SKM-1 treated with dmso at 0.1 percent for 144 hours (cell line): ENCODE measurements around the gene RNGTT.
"Not testable (repeated sequence)": the region's sequence is repeated elsewhere in the genome, so short reads cannot be mapped to it uniquely, and the experiment has no call there.

Experiments used
- DNase-seq: peaks from one replicate; lab custom pipeline; 2025; ENCODE audit not compliant: unreplicated experiment; lab: John Stamatoyannopoulos, UW

Gene RNGTT

DNA sequence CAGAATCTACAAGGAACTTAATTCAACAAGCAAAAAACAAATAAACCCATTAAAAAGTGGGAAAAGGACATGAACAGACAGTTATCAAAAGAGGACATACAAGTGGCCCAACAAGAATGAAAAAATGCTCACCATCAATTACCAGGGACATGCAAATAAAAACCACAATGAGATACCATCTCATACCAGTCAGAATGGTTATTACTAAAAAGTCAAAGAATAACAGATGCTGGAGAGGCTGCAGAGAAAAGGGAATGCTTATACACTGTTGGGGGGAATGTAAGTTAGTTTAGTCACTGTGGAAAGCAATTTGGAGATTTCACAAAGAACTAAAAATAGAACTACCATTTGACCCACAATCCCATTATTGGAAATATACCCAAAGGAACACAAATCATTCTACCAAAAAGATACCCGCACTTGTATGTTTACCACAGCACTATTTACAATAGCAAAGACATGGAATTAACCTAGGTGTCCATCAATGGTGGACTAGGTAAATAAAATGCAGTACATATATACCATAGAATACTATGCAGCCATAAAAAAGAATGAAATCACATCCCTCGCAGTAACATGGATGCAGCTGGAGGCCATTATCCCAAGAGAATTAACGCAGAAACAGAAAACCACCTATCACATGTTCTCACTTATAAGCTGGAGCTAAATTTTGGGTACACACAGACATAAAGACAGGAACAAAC lies 48.4 kb downstream of the RNGTT start:
- DNase-seq: no peak

DNA sequence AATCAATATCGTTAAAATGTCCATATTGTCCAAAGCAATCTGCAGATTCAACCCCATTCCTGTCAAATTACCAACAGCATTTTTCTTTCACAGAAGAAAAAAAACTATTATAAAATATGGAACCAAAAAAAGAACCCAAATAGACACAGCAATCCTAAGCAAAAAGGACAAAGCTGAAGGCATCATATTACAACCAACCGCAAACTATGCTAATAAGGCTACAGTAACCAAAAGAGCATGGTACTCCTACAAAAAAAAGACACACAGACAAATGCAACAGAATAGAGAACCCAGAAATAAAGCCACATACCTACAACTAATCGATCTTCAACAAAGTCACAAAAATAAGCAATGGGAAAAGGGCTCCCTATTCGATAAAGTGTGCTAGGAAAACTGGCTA lies 49.2 kb downstream of the RNGTT start:
- DNase-seq: no peak

DNA sequence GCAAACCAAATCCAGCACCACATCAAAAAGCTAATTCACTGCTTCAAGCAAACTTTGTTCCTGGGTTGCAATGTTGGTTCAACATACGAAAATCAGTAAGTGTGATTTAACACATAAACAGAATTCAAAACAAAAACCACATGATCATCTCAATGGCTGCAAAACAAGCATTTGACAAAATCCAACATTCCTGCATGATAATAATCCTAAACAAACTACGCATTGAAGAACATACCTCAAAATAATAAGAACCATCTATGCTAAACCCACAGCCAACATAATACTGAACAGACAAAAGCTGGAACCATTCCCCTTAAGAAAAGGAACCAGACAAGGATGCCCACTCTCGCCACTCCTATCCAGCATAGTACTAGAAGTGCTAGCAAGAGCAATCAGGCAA lies 49.9 kb downstream of the RNGTT start:
- no peak for DNase-seq

DNA sequence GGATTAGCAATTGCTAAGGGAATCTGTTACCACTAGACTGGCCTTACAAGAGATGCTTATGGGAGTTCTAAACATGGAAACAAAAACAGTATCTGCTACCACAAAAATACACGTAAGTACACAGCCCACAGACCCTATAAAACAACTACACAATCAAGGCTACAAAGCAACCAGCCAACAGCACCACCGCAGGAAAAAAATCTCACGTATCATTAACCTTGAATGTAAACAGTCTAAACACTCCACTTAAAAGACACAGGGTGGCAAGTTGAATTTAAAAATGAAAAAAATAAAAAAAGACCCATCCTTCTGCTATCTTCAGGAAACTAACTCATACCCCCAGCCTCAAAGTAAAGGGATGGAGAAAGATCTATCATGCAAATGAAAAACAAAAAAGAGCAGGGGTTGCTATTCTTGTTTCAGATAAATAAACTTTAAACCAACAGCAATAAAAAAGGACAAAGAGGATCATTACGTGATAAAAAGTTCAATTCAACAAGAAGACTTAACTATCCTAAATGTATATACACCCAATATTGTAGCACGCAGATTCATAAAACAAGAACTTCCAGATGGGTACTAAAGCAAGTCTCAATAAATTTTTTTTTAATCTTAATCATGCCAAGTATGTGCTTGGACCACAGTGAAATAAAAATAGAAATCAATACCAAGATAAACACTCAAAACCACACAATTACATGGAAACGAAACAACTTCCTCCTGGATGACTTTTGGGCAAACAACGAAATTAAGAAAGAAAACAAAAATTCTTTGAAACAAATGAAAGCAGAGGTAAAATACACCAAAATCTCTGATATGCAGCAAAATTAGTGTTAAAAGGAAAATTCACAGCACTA lies 52.3 kb downstream of the RNGTT start:
- no peak for DNase-seq

DNA sequence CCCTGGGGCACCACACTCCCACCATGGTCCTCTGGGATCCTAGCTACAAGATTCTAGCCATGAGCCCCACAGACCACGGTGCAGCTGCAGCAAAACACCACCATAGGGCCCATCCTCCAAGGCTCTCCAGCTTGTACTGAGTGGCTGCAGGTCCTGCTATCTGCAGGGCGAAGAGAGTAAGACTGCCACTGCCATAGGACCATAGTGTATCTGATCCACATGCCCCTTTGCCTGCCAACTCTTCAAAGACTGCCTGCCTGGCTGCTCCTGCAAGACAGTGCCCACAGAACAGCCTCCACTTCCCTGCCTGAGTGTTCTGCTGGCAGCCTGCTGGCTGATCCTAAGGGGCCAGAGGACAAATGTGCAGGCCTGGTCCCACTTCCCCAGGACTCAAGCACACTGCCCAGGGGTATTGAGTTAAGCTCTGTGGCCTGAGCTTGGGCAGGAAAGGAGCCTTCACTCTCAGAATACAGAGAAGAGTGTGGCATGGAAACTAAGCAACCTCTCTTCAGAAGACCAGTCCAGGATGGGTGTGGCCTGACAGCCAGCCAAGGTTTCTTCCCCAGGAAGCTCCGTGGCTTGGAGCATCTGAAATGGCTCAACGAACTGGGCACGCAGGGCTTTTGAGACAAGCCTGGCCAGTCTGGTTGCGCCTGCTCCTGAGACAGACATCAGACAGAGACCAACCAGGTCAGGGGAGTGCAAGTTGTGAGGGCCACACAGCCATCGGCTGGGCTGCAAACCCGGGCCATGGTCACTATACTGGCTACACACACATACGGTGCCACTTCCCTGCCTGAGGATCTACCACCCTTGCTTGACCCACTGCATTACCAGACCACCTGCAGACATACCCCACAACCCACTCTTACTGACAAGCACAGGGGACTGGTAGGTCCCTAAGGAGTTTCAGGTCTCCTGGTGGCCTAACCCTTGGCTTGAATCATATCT lies 54.5 kb downstream of the RNGTT start:
- no peak for DNase-seq

DNA sequence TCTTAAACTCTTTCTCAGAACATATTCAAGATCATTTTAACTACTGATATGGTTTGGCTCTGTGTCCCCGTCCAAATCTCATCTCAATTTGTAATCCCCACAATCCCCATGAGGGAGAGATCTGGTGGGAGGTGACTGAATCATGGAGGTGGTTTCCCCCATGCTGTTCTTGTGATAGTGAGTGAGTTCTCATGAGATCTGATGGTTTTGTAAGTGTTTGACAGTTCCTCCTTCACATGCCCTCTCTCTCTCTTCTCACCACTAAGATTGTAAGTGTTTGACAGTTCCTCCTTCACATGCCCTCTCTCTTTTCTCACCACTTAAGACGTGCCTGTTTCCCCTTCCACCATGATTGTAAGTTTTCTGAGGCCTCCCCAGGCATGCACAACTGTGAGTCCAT lies 56.3 kb downstream of the RNGTT start:
- not testable (repeated sequence) for DNase-seq

DNA sequence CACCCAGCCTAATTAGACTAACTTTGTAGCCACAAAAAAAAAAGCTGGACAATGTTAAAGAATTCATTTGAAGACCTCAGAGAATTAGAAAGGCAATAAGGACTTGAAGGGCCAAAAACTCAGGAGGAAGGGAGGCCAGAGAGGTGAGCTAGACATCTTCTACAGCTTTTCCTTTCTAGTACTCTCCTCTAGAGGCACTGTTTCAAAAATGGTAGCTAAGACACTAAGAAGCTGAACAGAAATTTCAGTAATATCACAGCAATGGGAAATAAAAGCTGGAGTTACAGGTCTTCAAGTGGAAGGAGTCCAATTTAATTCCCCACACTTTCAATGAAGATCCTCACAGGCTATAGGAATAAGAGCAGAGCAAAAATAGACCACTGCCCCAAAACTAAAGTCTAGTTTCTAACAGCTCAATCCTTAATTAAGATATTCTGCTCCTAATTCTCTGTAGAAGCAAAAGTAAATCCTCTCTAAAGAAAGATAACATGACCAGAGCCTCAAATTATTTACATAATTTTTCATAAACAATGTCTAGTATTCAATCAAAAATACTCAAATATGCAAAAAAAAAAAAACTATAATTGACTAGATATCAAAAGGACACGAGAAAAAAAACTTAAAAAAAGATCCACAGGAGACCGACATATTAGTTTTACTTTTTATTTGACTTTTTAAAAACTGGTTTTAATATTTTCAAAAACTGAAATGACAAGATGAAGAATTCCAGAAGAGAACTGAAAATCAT lies 63.7 kb downstream of the RNGTT start:
- DNase-seq: peak; percentile 17

DNA sequence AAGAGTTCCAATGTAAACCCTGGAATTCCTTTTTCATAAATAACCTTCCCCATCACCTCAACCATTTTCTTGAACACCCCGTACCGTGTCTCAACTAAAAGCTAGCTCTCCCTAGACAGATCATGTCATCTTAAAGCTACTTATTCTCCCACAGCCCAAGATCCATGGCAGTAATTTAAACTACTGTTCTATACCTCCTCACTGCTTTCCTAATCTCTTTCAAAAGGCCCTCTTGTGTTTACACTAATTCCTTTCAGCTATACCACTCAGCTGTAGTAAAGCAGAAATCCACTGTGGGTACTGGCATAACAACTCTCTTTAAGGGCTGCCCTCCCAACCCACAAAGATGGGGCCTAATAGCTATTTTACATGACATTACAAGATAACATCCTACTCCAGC lies 67.5 kb downstream of the RNGTT start:
- DNase-seq: no peak

DNA sequence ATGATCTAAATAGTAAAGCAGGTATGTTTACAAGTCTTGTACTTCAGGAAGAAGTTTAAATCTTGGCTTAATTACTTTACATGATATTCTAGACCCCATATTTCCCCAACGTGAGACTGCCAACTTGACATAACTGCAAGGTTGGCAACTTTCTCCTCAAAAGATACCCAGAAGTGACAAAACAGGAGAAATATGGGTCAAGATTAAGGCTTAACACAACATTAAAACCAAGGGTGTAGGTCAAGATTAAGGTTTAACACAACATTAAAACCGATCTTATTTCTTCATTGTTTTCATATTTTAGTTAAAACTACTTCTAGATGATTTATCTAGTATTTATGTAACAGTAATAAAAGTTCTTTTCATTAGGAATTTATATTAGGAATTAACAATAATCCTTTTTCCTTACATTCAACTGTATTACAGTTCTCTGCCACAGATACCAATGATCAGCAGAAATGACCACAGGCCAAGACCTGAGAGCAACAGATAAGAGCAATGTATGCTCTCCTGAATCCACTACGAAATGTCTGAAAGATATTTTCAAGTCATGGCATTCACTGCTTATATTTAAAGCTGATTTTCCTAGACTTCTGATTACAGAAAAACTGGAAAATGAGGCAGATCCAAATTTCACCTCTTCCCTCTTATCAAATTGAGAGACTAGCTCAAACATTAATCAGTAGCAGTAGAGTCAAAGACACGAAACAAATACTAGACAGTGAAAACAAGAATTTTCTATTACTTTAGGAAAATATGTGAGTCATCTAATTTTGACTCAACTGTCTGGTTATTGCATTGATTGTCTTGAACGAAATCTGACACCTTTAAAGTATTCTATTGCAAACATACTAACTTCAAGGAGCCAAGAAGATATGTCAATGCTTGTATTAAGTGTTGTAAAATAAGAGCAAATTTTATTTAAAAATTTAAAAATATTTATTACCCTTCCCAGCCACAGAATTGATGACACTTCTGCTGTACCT lies 72.3 kb downstream of the RNGTT start:
- DNase-seq: no peak

DNA sequence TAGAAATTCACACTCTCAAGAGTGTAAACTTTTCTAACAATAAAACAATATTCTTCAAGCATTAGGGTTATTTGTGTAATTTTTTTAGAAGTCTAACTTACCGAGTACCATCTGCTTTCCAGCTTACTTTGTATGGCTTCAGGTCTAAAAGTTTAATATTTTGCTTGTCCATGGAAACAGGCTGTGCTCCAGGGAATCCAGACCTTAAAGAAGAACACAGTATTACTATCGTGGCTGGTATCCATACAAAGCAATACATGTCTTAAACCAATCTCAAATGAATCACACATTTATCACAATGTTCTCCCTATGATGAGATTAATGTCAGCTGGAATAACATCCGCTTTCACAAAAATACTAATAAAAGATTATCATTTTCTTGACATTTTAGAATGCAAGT lies 73.0 kb downstream of the RNGTT start:
- no peak for DNase-seq

DNA sequence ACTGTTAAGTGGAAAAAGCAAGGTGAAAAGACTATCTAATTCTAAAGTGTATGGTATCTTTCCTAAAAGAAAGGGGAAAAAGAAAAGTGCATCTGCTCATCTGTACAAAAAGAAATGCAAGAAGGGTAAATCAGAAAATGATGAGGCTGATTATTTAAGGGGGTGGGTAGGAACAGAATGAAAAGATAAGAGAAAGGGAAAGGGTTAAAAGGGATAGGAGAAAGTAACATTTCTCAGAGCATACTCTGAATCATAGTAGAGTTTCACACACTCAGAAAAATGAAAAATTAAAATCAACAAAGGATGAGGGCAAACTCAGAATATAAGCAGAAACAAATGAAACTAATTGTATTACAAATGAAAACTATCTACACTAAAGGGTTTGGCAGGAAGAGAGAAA lies 79.1 kb downstream of the RNGTT start:
- DNase-seq: no peak

DNA sequence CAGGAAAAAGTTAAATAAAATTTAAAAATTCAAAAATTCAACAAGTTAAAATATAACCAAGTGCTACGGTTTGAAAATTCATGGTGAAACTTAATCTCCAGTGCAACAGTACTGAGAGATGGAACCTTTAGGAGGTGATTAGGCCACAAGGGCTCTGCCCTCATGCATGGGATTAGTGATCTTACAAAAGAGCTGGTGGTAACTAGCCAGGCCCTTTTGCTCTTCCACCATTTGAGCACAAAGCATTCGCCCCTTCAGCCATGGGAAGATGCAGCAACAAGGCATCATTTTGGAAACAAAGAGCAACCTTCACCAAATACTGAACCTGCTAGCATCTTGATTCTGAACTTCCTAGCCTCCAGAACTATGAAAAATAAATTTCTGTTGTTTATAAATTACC lies 80.9 kb downstream of the RNGTT start:
- no peak for DNase-seq

DNA sequence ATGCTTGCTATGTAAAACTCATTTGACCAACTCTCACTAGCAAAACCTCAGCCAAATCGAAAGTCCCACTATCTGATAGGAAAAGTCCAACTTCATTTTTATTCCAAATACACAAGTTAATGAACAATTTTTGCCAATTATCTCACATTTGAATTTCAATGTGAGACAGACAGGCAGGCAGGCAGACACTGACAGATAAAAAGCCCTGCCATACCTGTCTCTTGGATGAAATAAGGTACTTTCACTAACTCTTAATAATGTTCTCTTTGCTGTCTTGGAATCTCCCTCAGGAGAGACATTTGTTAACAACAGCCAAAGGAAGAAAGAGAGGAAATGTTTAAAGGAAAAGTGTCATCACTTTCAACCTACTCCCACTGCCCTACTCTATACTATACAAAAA lies 82.0 kb downstream of the RNGTT start:
- no peak for DNase-seq

DNA sequence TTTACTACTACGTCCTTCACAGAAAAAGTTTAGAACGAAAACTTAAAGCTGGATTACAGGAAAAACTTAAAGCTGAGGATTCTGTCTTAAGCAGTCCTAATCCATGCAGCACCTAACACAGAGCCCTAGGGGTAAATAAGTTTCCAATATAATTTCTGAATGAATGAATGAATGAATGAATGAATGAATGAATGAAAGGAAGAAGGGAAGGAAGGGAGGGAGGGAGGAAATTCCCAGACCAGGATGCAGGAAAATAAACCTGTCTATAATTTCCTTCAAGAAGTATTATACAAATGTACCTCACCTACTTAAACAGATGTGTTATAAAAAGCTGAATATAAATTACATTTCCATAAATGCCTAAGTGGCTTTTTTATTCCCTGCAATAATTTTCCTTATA lies 83.4 kb downstream of the RNGTT start:
- DNase-seq: no peak

DNA sequence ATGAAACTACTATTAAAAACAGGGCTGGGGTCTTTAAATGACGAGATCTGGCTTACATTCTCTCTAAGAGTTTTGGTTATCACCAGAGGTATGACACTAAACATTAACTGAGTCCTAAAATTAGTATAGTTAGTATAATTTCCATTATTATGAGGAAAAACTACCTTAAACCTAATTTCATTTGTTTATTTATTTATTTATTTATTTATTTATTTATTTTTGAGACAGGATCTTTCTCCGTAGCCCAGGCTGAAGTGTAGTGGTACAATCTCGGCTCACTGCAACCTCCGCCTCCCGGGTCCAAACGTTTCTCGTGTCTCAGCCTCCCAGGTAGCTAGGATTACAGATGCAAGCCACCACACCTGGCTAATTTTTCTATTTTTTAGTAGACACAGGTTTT lies 85.5 kb downstream of the RNGTT start:
- DNase-seq: no peak

DNA sequence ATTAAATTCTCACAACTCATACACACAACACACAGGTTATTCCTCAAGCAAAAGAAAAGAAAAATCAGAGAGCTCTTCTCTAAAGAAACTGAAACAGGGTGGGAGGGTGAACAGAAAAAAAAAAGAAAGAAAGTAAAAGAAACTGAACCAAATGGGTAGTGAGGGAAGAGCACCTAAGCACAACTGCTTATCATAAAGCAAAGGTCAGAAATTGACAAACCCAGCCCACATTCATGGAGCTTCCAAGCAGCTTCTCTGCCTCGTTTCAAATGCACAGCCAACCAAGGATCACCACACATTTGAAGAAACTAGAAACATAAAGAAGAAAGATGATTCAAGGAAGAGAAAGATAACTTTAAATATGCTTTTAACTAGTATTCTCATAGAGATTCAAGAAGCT lies 90.5 kb downstream of the RNGTT start:
- no peak for DNase-seq

DNA sequence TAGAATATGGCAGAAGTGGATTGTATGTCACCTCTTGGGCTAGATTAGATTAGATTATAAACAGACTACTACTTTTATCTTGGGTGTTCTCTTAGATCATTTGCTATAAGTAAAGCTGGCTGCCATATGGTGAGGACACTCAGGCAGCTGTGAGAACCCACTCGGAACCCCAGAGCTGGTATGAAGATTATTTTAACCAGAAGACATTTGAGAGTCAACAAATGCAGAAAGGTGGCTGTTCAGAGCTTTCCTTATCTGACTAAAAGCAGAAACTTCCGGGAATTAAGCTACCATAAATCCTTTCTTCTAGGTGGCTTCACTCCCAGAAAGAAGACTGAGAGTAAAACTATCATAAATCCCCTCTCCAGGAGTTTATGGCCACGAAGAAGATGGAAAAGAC lies 91.9 kb downstream of the RNGTT start:
- DNase-seq: no peak

DNA sequence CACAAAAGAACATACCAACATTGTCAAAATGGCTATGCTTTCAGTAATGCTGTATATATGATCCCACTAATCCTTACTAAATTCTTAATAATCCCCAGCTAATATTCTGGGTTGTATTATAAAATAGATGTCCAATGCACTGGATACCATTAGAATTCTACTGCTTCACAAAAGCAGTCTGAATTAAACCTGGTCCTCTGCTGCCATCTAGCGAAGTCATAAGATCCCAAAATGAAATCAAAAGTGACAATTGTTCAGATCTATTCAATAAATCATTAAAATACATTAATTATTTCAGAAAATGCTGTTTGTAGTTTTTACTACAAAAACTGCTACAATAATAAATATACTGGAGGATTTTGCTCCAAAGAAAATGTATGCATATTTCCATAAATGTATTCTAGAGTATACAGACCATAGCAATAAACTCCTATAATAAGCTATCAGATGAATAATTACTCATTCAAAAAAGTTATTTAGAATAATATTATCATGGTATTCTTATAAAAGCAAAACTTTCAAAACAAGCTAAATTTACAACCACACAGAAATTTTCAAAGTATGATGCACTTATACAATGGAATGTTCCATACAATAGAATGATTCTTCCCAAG lies 92.6 kb downstream of the RNGTT start:
- DNase-seq: peak; percentile 17
